ELF-1 (cell line): Measurements from ENCODE around the gene PDE4C.

Source experiments
- DNase-seq: peaks from one replicate; pipeline ENCODE4 v3.0.0-alpha.2; 2016; ENCODE audit warnings: low read depth, low spot score

Gene PDE4C

GRCh38 chr19:18254546-18255503 lies 28.6 kb upstream of the PDE4C start:
- peak; percentile 29 for DNase-seq

DNA sequence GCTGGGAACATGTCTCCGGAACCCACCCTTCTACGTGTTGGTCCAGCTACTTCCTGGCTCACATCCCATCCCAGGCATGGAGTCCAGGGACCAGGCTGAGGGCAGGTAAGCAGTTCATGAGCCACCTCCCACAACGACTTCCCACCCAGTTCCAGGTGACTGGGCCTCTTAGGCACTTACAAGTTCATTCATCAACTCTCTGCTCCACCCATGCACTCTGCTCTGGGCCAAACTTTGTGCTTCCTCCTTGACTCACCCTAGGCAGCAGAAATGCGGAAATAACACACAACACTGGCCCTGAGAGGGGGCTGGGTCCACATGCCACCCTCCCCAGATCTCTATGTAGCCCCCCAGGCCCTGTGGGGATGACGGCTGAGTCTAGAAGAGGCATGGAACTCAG lies 27.5 kb upstream of the PDE4C start:
- DNase-seq = no peak

- no peak for DNase-seq
Observed at GRCh38 chr19:18253130-18253529, 26.9 kb upstream of the PDE4C start.

DNA sequence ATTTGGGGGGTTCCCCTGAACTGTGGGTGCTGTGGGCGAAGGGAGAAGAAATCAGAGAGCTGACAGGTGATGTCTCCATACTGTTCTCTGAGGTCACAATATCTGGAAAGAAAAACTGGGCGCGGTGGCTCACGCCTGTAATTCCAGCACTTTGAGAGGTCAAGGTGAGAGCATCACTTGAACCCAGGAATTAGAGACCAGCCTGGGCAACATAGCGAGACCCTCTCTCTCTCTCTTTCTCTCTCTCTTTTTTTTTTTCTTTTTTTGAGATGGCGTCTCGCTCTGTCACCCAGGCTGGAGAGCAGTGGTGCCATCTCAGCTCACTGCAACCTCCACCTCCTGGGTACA lies 26.1 kb upstream of the PDE4C start:
- no peak for DNase-seq

GRCh38 chr19:18251587-18252369 lies 25.5 kb upstream of the PDE4C start:
- peak; percentile 94 for DNase-seq

DNA sequence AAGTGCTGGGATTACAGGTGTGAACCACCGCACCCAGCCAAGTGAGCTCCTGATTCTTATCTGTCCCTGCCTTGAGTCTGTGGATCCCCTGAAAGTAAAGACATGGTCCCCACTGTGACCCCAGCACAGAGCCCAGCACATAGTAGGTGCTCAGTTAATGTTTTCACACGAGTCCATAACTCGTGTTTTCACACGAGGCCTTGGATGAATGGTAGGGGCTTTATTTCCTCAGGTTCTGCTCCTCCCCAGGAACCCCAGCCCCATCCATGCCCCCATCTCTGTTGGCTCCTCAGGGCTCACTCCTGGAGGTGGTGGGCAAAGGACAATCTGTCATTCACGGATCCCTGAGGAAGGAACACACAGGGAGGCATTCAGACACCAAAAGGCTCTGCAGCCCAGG lies 23.6 kb upstream of the PDE4C start:
- no peak for DNase-seq

DNA sequence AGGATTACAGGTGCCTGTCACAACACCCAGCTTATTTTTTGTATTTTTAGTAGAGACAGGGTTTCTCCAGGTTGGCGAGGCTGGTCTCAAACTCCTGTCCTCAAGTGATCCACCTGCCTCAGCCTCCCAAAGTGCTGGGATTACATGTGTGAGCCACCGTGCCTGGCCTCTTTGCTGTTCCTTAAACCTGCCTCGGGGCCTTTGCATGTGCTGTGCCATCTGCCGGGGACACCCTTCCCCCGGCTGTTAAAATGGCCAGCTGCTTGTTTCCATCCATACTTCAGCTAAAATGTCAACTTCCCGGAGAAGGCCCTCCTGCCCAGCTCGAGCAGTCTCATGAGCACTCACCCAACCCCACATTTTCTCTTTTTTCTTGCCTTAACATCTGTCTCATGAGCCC lies 19.1 kb upstream of the PDE4C start:
- no peak for DNase-seq

- DNase-seq = peak; percentile 34
Observed at GRCh38 chr19:18239303-18239702, 13.1 kb upstream of the PDE4C start.

DNA sequence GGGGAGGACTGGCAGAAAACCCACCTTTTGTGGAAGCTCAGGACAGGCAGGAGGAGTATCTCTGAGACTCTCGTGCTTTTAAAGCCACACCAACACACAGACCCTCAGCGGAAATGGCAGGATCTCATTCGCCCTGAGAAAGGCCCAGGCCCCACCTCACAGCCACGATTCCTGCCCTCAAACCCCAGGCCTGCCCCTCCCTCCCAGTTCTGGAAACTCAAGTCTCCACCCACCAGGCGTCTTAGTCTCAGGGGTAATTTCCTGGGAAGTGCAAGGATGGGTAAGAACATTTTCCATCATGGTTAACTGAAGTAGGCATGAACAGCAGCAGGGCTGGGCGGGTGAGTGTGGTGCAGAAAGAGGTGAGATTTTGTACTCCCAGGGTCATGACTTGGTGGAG lies 8.0 kb upstream of the PDE4C start:
- no peak for DNase-seq

- peak; percentile 89 for DNase-seq
Observed at GRCh38 chr19:18233224-18233825, 7.1 kb upstream of the PDE4C start.

- peak; percentile 89 for DNase-seq
Observed at GRCh38 chr19:18232540-18233223, 6.4 kb upstream of the PDE4C start.

GRCh38 chr19:18231775-18232174 lies 5.5 kb upstream of the PDE4C start:
- DNase-seq = no peak

- no peak for DNase-seq
Observed at GRCh38 chr19:18230941-18231734, 4.9 kb upstream of the PDE4C start.

DNA sequence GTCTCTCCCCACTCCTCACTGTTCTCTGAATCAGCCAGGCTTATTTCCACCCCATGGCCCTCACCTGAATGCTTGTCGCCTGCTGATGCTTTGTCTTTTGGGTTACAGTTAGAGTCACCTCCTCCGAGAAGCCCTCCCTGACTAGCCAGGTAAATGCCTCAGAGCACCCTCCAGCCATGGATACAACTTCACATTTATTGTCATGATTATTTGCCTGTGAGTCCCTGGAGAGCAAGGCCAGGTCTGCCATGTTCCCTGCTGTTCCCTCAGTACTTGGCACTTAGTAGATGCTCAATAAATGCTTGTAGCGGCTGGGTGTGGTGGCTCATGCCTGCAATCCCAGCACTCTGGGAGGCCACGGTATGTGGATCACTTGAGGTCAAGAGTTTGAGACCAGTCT lies 3.7 kb upstream of the PDE4C start:
- no peak for DNase-seq

GRCh38 chr19:18229474-18229873 lies 3.2 kb upstream of the PDE4C start:
- no peak for DNase-seq

DNA sequence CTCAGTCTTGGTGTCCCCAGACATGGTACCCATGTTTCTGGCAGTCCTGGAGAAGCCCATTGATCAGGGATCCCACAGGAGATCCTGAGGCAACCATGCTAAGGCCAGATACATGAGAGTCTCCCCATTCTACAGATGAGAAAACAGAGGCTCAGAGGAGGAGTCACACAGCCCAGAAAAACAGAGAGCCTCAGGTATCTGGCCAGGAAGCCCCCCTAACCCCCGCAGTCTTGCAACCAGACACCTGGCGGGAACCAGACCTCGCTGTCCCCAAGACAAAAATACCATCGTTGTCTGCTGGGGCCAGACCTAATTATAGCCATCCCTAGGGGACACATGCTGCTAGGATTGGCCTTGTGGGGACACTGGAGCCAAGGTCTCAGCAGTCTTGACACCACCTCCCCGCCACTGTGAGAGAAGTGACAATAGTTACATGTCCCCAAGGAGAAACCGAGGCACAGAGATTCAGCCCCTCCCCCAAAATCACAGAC lies 1.6 kb upstream of the PDE4C start:
- DNase-seq = no peak

DNA sequence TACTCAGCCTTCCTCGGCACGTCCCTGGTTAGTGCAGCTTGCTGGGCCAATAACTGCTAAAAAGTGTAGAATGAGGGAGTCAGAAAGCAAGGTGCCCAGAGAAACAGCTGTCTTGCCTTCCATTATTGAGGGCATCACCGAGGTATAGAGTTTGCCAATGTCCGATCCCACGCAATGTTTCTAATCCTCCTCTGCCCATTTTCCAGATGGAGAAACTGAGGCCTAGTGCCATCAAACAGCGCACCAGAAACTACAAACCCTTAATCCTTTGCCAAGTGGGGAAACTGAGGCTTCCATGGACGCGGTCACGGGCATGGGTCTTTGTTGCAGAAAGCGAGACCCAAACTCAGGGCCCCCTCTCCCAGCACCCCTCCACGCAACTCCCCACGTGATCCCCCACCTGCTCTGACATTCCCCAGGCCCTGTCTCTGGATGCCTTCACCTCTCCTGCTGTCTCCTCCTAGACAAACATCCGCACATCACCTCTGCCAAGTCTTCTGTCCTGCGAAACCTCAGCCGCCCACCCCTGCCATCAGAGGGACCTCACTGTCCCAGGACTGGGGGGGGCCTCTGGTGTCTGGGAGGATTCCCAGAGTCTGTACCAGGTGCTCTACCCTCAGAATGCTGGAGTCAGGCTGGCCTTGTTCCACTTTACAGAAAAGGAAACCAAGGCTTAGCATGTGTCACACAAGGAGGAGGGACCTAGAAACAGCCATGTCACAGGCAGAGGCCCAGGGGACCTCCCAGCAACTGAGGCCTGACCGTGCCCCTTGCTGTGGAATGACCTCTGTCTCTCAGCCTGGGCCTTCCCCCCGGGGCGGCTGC lies 930 bp upstream of the PDE4C start:
- DNase-seq = no peak

GRCh38 chr19:18225355-18225701 lies 910 bp downstream of the PDE4C start:
- DNase-seq = no peak

- DNase-seq = peak; percentile 99
Observed at GRCh38 chr19:18224525-18225354, 1.5 kb downstream of the PDE4C start.
